HG03103 (cell line): ENCODE data around the gene OVOL1.
A peak's percentile ranks its signal among the peaks of the same experiment; 100 is the strongest.
"Not testable (repeated sequence)": the region's sequence is repeated elsewhere in the genome, so short reads cannot be mapped to it uniquely, and the experiment has no call there.

Experiments used
- ATAC-seq: cut with Tn5 transposase; IDR thresholded peaks from one replicate; pipeline ENCODE4 v1.9.1; 2021; ENCODE audit warnings: low read depth; ENCODE audit not compliant: unreplicated experiment

The OVOL1 gene

GRCh38 chr11:65814131-65814985 lies 27.5 kb downstream of the OVOL1 start:
- ATAC-seq = no peak

DNA sequence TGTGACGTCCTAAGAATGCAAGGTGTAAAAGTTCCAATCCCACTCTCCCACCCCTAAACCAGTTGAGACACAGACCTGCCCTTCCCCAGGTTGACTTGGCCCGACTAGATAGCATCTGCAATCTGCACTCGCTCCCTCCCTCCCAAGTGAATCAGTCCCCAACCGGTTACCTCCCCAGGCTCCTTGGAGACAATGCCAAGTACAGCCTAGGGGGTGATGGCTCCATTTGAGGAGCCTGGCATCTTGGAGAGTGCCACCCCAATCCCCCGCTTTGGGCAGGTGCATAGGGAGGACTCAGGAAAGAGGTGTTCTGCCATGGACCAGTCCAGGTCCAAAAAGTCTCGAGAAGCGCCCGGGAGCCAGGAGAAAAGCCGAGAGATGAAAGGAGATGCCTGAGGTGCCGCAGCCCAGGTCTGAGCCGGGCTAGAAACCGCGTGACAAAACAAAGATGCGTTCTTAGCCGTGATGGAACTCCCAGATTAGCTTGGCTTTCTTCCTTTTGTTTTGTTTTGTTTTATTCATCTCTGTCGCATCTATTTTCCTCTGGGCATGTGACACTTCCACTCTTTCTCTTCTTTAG lies 28.2 kb downstream of the OVOL1 start:
- no peak for ATAC-seq

GRCh38 chr11:65816696-65817095 lies 29.8 kb downstream of the OVOL1 start:
- no peak for ATAC-seq

DNA sequence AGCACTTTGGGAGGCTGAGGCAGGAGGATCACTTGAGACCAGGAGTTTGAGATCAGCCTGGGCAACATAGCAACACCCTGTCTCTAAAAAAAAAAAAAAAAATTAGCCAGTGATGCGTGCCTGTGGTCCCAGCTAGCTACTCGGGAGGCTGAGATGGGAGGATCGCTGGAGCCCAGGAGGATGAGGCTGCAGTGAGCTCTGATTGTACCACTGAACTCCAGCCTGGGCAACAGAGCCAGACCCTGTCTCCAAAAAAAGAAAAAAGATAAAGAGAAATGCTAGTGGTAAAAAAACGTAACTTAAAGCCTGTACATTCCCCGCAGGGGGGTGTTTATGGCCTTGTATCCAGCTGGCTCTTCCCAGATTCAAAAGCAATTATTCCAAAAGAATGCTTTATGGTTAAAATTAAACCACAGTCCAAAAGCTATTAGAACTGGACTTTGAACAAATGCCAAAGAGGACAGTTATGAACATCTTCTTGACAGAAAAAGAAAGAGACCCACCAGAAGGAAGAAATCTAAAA lies 30.5 kb downstream of the OVOL1 start:
- ATAC-seq = no peak

- peak; percentile 76 for ATAC-seq
Measured at GRCh38 chr11:65817835-65818680, 31.2 kb downstream of the OVOL1 start.

- no peak for ATAC-seq
Measured at GRCh38 chr11:65821107-65821506, 34.2 kb downstream of the OVOL1 start.

GRCh38 chr11:65822776-65823528 lies 36.1 kb downstream of the OVOL1 start:
- no peak for ATAC-seq

- no peak for ATAC-seq
Measured at GRCh38 chr11:65826984-65827735, 40.3 kb downstream of the OVOL1 start.

GRCh38 chr11:65829459-65829858 lies 42.6 kb downstream of the OVOL1 start:
- ATAC-seq = no peak

DNA sequence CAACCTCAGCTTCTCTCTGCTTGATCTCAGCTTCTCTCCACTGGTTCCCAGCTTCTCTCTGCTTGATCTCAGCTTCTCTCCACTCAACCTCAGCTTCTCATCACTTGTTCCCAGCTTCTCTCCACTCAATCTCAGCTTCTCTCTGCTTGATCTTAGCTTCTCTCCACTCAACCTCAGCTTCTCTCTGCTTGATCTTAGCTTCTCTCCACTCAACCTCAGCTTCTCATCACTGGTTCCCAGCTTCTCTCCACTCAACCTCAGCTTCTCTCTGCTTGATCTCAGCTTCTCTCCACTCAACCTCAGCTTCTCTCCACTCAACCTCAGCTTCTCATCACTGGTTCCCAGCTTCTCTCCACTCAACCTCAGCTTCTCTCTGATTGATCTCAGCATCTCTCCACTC lies 45.4 kb downstream of the OVOL1 start:
- ATAC-seq = not testable (repeated sequence)

DNA sequence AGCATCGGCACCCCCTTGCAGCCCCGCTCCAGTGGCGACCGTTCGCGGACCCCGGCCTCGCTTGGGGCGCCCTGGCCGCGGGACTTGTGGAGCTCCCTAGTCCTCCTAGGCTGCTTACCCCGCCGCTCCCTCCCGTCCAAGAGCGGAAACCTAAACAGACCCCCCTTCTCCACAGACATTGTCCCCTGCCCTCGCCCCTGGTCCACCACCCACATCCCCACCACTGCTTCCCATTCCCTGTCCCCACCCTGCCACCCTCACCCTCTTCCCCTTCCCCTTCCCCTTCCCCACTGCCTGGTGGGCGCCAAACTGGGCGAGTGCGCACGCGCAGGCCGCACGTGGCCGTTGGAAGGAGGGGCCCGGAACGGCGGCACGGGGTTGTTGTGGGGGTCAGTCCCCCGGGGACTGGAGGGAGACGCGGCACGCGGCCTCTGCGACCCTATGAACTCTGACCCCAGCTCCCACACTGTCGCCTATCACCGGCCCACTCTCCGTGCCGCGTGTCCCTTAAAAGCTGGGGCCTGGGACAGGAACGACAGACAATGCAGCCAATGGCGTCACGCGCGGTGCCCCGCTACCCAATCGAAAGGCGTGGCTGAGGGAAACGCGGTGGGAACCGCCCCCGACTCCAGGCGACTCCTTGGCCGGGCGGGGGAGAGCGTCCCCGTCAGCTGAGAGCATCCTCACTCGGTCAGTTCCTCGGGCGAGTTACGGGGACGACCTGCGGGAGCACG lies 46.6 kb downstream of the OVOL1 start, which contains the start of gene SNX32:
Gene SNX32 (plus strand): TSS at position 667 of the 734 bp plus-strand sequence. CDS start 103 bp downstream, outside the sequence.
- peak; percentile 88 for ATAC-seq

DNA sequence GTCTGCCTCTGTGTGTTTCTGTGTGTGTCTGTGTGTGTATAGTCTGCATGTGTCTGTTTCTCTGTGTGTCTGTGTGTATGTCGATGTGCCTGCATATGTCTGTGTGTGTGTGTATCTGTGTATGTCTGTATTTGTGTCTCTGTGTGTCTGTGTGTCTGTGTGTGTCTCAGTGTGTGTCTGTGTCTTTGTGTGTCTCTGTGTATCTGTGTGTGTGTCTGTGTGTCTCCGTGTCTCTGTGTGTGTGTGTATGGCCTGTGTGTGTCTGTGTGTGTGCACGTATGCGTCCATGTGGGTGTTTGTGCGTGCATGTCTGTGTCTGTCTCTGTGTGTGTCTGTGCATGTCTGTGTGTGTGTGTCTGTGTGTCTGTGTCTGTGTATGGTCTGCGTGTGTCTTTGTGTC lies 47.3 kb downstream of the OVOL1 start:
- no peak for ATAC-seq

- no peak for ATAC-seq
Measured at GRCh38 chr11:65842144-65842543, 55.3 kb downstream of the OVOL1 start.

- ATAC-seq = no peak
Measured at GRCh38 chr11:65843811-65844210, 56.9 kb downstream of the OVOL1 start.

GRCh38 chr11:65844231-65844872 lies 57.5 kb downstream of the OVOL1 start:
- no peak for ATAC-seq
